GM23338 (cell line): ENCODE data around the gene GNAT3.

Experiments used
- CREB1 ChIP-seq: fragments of 250-450 bp; sonication (Bioruptor Pico); IDR thresholded peaks from 2 replicates; pipeline ENCODE4 v1.5.0; 2020; ENCODE audit warnings: low read depth, mild to moderate bottlenecking, moderate library complexity
- CTCF ChIP-seq, 2 experiments: fragments of 200-600 bp in 1 of 2; sonication (generic) in 1 of 2; conservative IDR thresholded peaks; 2 replicates each; pipeline versions ENCODE4 v1.5.1 to v1.6.1; 2016 to 2017; ENCODE audit warnings: antibody characterized with exemption in 2 of 2, low read depth in 2 of 2, mild to moderate bottlenecking in 2 of 2, moderate library complexity in 1 of 2
- ETS1 ChIP-seq: IDR thresholded peaks from 2 replicates; pipeline ENCODE4 v1.6.1; 2016; ENCODE audit warnings: antibody characterized with exemption
- EZH2 ChIP-seq: fragments of 200-600 bp; sonication (generic); IDR thresholded peaks from one replicate; pipeline ENCODE4 v1.8.0; 2017; ENCODE audit warnings: antibody characterized with exemption, mild to moderate bottlenecking, low read depth; ENCODE audit not compliant: unreplicated experiment
- EZH2phosphoT487 ChIP-seq: fragments of 200-600 bp; sonication (generic); IDR thresholded peaks from one replicate; pipeline ENCODE4 v1.8.1; 2018; ENCODE audit warnings: antibody characterized with exemption; ENCODE audit not compliant: unreplicated experiment
- JUNB ChIP-seq: IDR thresholded peaks from one replicate; pipeline ENCODE4 v1.6.1; 2016; ENCODE audit warnings: antibody characterized with exemption; ENCODE audit not compliant: unreplicated experiment
- NANOG ChIP-seq: IDR thresholded peaks from 2 replicates; pipeline ENCODE4 v1.6.1; 2016; ENCODE audit warnings: antibody characterized with exemption, borderline replicate concordance
- POLR2AphosphoS5 ChIP-seq: IDR thresholded peaks from 2 replicates; pipeline ENCODE4 v1.6.1; 2016; ENCODE audit warnings: antibody characterized with exemption, low read depth
- REST ChIP-seq: IDR thresholded peaks from one replicate; pipeline ENCODE4 v1.6.1; 2018; ENCODE audit warnings: antibody characterized with exemption; ENCODE audit not compliant: unreplicated experiment
- STAT1 ChIP-seq: IDR thresholded peaks from one replicate; pipeline ENCODE4 v1.6.1; 2016; ENCODE audit warnings: antibody characterized with exemption; ENCODE audit not compliant: unreplicated experiment
- ZNF114 ChIP-seq: fragments of 250-450 bp; sonication (Bioruptor Pico); IDR thresholded peaks from 2 replicates; pipeline ENCODE4 v1.5.0; 2020; ENCODE audit warnings: mild to moderate bottlenecking, moderate library complexity
- ZNF331 ChIP-seq: fragments of 250-450 bp; sonication (Bioruptor Pico); IDR thresholded peaks from 2 replicates; pipeline ENCODE4 v1.5.0; 2020; ENCODE audit warnings: low read depth, mild to moderate bottlenecking, moderate library complexity

- TF ChIP-seq CTCF (conservative IDR thresholded peaks at IDR 0.05; ENCODE audit: low read depth in 2 of 2) (no peak), JUNB (no peak), POLR2AphosphoS5 (no peak), EZH2 (no peak), CREB1 (CRISPR knock-in tag) (no peak), REST (no peak), ZNF114 (no peak), EZH2phosphoT487 (no peak), ZNF331 (CRISPR knock-in tag) (no peak), NANOG (no peak), STAT1 (no peak), ETS1 (no peak)
Measured at GRCh38 chr7:80505900-80506500, 5.9 kb downstream of the GNAT3 start.
